HG02588 (cell line): Measurements from ENCODE around the gene TRIM40.
"Not testable (repeated sequence)": the region's sequence is repeated elsewhere in the genome, so short reads cannot be mapped to it uniquely, and the experiment has no call there.

Experiments
- ATAC-seq: cut with Tn5 transposase; IDR thresholded peaks from one replicate; pipeline ENCODE4 v1.9.1; 2021; ENCODE audit warnings: mild to moderate bottlenecking, moderate library complexity; ENCODE audit not compliant: unreplicated experiment

The TRIM40 gene

GRCh38 chr6:30113003-30113759 is 22.8 kb upstream of the TRIM40 start, which contains the start of gene TRIM31:
Gene TRIM31 (minus strand): TSS chr6:30113090. CDS start chr6:30112805, 285 bp downstream.
- ATAC-seq = no peak

DNA sequence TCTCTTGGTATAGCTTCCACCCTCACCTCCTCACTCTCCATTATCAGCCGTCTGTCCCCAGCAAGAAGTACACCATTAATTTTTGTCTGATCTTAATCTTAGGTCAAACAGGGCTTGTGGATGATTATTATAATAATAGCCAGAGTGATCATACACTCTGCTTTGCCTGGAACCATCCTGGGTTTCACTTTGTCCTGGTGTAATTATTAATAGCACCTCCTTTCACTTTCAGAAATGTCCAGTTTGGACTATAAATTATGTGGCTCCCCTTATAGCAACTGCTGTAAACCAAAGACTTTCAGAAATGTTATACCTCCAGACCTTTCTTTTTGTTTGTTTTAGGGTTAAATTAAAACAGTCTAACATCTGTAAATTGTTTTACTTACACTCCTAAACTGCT is 22.1 kb upstream of the TRIM40 start:
- no peak for ATAC-seq

DNA sequence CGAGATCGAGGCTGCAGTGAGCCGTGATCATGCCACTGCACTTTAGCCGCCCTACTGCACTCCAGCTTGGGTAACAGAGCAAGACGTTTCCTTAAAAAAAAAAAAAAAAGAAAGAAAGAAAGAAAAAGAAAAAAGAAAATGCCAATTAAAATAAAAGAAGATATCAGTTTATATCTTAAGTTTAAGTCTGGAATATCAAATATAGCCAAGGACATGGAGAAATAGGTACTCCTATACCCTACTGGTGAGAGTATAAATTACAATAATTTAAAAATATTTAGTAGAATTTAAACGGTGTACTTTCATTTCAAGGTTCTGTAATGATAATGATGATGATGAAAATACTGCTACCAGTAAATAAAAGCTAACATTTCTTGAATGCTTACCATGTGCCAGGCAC is 19.2 kb upstream of the TRIM40 start:
- no peak for ATAC-seq

DNA sequence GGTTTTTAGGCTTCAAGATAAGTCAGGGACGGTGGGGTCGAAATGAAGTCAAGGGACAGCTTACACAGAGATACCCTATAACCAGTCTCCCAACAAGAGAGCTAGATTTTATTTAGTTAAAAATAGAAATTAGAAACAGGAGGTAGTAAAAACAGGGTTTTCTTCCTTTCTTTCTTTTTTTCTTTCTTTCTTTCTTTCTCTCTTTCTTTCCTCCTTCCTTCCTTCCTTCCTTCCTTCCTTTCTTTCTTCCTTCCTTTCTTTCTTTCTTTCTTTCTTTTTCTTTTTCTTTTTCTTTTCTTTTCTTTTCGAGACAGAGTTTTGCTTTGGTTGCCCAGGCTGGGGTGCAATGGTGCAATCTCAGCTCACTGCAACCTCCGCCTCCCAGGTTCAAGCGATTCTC is 17.2 kb upstream of the TRIM40 start:
- ATAC-seq = not testable (repeated sequence)

DNA sequence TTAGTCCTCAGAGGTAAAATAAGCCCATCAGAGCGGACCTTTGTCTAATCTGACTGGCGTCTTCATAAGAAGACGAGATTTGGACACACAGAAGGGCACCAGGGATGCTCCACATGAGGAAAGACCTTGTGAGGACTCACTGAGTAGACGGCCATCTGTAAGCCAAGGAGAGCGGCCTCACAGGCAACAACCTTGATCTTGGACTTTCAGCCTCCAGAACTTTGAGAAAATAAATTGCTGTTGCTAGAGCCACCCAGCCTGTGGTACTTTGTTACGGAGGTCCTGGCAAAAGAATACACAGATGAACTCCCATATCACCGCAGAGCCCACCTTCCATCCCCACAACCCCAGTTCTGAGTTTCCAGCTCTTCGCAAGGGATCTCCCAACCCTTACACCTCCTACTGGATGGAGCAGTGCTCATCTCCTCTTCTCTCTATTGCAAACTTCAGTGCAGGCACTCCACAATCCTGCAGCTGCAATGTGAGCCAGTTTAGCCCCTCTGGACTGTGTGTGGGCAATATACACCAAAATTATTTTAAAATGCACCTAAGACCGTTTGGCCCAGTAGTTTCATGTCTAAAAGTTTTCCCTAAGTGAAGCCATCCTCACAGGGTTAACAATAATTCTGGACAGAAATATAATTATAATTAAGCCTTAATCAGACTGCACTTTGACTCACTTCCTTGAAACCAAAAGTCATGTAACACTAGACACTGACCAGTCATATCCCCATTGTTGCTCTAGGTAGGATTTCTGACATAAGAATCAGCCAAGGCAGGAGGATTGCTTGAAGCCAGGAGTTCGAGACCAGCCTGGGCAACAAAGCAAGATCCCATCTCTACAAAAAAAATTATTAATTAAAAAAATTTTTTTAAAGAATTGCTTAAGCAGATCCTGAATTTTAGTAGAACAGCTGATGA is 14.2 kb upstream of the TRIM40 start:
- no peak for ATAC-seq

DNA sequence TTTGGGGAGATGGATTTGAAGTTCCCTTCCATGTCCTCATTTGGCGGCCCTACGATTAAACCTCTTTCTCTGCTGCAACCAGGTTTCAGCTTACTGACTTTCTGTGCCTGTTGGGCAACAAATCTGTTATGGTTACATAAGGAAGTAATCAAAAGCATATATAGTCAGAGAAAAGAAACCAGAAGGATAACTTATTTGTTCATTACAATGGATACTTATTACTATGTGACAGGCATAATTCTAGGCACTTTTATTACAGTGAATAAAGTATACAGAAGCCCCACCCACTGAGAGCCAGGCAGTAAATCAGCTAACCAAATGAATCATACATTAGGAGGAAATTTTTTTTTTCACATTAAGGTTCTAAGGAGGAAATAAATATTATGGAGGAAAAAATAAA is 13.4 kb upstream of the TRIM40 start:
- ATAC-seq = no peak

- no peak for ATAC-seq
Measured at GRCh38 chr6:30127238-30128093, 8.5 kb upstream of the TRIM40 start.

DNA sequence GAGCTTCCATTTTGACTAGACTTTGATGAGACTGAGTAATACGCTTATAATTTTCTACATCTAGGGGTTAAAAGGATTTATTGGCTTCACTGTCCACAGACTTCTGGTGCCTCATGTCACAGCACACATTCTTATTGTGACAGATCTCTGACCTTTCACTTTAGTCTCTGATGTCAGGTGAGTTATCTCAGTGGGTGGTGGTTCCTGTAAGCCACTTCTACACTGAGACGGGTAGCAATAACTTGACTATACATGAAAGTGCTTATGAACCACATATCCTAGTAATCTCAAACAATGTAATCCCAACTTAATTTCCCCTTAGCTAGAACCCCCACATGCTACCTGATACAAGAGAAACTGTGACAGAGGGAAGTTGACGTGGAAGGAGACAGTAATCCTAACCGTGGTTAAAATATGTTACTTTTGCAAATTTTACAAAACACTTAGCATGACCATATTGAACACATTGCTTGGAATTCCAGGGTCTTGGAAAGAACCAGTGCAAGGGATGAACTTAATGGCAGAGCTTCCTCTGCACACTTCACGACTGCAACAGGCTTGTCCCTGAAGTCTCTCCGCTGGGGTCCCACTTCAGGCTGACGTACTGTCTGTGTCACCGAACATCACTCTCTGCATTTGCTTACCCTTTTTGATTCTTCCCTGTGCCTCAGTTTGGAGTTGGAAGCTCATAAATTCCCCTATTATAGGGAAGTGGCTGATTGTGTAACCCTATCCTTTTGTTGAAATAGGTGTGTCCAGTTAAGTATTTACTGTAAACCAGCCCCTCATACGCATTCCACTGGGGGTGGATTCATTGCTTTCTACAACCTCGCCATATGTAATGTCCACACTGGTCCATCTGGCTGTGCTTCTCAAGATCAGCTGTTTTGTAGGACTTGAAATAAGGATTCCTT is 6.4 kb upstream of the TRIM40 start:
- no peak for ATAC-seq

DNA sequence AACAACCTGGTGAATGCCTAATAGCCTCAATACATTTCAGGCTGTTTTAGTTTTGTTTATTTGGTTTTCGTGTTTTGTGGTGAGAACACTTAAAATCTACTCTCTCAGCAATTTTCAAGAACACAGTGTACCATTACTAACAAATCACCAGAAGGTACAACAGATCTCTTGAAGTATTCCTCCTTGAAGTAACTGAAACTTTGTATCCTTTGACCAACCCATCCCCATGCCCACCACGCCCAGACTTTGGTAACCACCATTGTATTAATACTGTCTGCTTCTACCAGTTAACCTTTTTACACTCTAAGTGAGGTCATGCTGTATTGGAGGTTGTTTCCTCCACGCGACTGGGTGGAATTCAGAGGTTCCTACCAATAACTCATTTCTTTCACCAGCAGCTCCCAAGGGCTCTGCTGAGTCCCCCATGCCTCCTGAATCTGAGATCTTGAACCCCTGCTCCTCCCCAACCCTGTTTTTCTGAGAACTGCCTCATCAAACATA is 5.7 kb upstream of the TRIM40 start:
- no peak for ATAC-seq

DNA sequence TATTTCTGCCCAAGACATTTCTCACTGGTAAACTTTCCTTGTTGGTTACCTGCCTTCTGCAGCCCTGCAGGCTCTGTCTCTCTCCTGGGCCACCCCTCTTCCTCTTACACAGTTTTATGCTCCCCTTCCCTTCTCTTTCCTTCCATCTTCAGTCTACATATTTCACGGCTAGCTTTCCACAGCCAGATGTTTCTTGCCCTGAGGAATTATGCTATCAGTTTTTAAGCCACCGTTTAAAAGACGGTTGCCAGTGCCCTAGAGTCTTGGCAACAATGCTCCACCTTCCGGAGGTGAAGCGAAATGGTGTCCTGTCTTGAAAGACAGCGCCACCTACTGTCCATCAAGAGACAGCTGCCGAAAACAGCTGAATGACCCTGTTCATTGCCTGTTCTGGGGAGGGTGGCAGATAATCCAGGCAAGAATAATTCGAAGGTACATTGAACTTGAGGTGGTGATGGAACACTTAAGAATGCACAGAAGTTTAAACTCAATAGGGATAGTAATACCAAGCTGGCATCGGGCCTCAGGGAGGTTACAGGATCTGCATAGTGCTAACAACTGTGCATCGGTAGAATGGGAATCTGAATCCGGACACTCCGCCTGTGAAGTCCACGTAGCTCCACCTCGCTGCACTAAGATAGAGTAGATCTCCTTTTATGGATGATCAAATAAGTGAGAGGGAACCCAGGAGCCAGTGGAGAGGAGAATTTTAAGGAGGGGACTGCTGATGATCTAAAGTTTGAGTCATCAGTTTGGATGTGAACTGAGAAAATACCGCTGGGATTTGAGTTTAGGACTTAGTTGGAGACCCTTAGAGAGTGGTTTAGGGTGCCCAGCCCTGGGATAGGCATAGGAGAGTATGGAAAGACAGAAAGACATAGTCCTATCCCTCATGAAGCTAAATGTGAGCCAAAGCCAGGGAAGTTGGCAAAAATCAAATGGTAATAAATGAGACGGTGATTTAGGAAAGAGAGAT is 4.8 kb upstream of the TRIM40 start:
- ATAC-seq = no peak

DNA sequence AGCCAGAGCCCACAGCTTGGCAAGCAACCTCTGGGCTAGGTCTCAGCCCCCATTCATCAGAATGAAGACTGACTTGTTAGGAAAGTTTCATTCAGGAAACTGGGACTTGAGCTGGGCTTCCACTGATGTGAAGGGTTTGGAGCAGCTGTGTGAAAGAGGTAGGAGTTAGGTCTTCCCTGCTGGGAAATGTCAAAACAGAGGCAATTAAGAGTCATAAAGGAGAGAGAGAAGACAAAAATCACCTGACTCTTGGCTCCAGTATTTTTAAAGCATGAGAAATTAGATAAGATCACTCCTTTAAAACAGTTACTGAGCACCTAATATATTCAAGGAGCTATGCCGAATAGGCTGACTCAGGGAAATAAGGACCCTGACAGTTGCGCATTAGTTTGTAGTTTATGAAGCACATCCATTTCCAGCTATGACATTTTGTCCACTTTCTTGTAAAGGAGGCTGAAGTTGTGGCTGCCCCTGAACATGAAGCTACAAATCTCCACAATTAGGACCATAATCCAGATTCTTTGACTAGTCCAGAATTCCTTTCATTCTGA is 3.9 kb upstream of the TRIM40 start:
- ATAC-seq = no peak

DNA sequence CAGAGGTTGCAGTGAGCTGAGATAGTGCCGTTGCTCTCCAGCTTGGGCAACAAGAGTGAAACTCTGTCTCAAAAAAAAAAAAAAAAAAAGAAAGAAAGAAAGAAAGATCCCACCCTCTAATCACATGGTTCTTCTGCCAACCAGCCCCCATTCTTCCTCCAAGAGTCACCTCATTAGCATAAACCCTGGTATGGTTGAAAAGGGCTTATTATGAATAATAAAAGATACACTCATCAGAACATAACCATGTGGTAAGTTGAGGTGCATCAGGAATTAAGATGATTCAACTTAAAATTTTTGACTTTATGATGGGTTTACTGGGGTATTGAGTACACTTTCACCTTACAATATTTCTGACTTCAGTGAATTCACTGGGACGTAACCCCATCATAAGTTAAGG is 793 bp upstream of the TRIM40 start:
- no peak for ATAC-seq

DNA sequence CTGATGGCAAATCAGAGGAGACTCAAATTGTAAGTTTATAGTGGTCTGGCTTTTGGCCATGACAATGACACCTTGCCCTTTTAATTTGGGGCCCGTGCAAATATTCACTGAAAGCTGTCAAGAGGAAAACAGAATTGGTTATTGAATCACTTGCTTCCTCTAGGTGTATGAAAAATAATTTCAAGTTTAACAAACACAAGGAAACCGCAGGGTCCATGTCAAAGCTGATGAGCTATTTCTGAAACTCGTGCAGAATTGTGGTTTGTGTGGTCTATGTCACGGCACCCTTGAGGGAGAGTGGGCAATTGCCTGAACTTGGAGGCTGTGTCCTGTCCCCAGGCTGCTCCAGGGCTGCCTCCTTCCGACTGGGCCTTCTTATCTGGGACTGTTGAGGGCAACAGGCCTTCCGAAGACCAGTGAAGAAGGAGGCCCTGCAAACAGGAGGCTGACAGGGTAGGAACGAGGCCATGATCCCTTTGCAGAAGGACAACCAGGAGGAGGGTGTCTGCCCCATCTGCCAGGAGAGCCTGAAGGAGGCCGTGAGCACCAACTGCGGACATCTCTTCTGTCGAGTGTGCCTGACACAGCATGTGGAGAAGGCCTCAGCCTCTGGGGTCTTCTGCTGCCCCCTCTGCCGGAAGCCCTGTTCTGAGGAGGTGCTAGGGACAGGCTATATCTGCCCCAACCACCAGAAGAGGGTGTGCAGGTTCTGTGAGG is 788 bp downstream of the TRIM40 start:
- no peak for ATAC-seq

- not testable (repeated sequence) for ATAC-seq
Measured at GRCh38 chr6:30140240-30140639, 4.3 kb downstream of the TRIM40 start.

DNA sequence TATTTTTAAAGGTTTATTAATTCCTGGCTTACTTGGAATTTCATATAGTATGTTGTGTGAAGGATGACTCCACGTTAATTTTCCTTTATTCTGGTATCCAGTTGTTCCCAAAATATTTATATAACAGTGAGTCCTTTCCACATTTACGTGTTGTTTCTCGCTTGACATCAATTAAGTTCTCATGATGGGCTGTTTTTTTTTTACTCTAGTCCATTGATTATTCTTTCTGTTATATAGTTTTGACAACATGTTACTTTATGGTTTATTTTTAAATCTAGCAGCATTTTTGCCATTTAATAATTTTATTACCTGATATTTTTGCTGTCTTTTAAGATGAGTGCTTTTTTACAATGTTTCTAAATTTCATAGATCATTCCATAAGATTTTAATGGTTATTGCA is 6.7 kb downstream of the TRIM40 start:
- ATAC-seq = no peak

GRCh38 chr6:30143780-30144179 is 7.8 kb downstream of the TRIM40 start:
- no peak for ATAC-seq

DNA sequence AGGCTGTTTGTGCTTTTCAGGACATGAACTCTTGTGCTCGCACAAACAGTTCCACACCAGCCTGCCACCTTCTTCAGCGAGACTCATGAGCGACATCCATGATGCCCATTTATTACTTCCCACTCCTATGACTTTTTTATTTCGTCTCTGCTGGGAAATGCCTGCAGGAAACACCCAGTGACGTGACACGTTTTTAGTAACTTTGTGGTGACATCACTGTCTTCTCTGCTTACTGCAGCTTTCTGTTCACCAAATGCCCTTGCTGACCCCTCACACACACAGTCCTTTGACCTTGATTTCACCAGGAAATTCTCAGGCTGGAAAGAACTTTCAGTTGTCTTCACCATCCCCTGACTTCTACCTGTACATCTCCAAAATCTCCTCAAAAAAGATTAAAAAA is 8.9 kb downstream of the TRIM40 start:
- ATAC-seq = no peak

GRCh38 chr6:30145818-30146217 is 9.9 kb downstream of the TRIM40 start:
- no peak for ATAC-seq
